GM12874 (cell line): ENCODE measurements around the gene NOL4L.

Source experiments
- TF ChIP-seq, protein P1 (sequence below): IDR thresholded peaks from 2 replicates; pipeline ENCODE4 v1.5.1; 2011; ENCODE audit warnings: low read depth, mild to moderate bottlenecking, control low read depth, low read length, moderate library complexity; ENCODE audit not compliant: insufficient read depth

Gene NOL4L

DNA sequence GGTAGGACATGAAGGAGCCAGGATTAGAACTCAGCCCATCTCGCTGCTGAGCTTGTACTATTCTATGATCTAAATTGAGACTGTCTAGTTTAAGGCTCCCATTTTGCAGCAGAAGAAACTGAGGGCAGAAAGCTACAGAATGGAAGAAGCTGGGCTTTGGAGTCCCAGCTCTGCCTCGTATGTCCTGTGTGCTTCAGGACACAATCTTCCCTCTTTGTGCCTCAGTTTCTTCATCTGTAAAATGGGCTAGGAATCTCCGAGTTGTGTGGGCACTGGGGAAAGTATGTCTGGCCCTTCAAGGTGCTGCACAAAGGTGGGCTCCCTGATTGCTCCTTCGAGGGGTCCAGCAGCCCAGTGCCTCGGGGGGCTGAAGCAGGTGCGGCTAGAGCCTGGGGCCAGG, 20.7 kb downstream of the NOL4L start:
- TF ChIP-seq, protein P1, sequence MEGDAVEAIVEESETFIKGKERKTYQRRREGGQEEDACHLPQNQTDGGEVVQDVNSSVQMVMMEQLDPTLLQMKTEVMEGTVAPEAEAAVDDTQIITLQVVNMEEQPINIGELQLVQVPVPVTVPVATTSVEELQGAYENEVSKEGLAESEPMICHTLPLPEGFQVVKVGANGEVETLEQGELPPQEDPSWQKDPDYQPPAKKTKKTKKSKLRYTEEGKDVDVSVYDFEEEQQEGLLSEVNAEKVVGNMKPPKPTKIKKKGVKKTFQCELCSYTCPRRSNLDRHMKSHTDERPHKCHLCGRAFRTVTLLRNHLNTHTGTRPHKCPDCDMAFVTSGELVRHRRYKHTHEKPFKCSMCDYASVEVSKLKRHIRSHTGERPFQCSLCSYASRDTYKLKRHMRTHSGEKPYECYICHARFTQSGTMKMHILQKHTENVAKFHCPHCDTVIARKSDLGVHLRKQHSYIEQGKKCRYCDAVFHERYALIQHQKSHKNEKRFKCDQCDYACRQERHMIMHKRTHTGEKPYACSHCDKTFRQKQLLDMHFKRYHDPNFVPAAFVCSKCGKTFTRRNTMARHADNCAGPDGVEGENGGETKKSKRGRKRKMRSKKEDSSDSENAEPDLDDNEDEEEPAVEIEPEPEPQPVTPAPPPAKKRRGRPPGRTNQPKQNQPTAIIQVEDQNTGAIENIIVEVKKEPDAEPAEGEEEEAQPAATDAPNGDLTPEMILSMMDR = no peak

DNA sequence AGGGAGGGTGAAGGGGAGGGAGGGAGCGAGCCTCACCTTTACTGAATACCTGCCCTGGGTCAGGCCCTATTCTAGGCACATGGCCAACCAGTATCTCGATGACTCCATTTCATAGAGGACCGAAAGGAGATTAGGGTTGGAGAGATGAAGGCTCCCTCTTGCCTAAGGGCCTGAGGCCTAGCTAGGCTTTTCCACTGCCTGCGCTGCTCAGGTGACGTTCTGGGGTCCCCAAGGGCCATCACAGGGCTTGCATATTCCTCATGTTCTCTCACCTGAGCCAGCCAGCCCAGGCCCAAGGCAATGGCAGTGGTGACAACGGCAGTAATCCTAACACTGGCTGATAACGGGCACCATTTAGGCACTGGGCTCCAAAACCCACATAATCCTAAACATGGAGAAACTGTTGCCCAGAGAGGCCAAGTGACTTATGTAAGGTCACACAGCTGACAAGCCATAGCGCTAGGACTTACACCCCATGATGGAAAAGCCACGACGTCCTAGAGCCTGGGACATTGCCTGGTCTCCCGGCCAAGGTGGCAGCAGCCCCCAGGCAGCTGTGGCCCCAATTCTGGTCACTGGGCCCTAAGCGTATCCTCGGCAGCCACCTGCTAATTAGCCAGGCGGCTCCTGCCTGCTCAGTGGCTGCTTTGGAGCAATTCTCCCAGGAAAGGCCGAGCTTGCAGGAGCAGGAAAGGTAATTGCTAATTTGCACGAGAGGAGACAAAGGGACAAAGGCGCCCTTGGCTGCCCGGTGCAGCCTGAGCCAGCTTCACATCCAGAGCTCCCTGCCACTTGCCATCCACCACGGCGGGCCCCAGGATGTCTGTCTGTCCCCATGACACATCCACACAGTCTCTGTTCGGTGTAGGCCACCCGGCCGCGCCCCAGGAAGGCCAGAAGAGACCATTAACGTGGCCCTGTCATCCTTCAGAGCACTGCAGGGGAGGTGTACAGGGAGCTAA, 21.5 kb downstream of the NOL4L start:
- TF ChIP-seq, protein P1 = no peak

DNA sequence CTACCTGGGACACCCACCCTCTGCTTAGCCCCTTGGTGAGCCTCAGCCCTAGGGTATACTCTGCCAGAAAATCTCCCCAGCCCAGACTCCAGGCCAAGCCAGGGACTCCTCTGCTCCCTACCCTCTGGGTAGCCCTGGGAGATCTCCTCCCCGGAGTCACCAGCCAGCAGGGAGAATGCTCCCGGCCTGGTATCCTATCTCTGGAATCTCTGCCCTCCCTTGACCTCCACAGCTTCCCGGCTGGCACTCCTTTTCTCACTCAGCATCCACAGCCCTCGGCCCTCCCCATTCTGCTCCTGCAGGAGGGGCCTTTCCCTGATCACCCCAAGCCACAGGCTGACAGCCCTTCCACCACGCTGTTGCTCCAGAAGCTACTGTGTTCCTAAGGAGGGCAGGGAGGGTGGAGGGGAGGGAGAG, 22.6 kb downstream of the NOL4L start:
- TF ChIP-seq, protein P1 = no peak

DNA sequence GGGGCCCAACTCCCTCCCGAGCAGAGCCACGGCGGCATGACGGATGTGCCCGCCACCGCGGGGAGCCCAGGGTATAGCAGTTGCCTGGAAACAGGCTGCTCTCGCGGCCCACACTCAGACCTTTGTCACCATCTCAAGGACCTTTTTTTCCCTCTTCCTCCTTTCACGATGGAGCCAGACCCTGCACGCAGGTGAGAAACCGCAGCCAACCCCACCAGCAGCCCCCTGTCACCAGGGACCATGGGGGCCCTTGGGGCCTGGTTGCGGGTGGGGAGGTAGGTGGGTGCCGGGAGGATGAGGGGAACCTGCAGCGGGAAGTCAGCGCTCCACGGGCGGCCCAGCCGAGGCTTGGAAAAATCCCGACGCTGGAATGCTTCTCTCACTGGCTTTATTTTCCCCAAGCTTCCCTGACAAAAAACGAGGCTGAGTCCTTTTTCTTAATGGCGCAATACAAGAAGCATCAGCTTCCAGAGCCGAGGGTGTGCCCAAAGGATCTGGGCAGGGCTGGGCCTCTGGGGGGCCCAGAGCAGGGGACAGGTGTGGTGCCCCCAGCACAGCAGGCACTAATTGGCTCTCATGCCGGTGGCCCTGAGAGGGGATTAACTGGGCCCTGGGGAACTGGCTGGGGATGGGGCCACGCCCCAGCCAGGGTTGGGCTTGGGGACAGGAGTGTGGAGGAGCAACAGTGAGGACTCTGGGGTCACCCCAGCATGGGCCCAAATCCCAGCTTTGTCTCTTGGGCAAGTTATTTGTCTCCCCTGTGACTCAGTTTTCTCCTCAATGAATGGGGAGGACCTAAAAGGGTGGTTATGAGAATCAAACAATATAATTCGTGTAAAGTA, 23.9 kb downstream of the NOL4L start:
- TF ChIP-seq, protein P1 = no peak

DNA sequence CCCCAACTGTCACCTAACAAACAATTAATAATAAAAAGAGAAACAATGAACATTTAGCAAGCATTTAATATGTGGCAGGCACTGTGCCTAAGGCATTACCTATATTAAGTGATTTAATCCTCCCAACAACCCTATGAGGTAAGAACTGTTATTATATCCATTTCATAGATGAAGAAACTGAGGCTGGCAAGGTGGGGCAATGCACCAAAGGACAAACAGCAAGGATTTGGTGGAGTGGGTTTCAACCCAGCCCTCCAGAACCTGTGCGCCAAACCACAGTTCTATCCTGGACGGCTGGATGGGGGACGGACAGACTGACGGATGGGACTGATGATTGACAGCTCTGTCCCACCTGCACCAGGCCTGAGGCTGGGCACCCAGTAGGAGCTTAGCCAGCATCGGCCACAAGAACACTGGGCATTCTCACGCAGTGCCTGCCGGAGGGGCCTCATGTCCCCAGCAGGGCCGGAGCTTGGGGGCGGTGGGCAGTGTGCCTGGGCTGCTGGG, 24.6 kb downstream of the NOL4L start:
- TF ChIP-seq, protein P1 = no peak

DNA sequence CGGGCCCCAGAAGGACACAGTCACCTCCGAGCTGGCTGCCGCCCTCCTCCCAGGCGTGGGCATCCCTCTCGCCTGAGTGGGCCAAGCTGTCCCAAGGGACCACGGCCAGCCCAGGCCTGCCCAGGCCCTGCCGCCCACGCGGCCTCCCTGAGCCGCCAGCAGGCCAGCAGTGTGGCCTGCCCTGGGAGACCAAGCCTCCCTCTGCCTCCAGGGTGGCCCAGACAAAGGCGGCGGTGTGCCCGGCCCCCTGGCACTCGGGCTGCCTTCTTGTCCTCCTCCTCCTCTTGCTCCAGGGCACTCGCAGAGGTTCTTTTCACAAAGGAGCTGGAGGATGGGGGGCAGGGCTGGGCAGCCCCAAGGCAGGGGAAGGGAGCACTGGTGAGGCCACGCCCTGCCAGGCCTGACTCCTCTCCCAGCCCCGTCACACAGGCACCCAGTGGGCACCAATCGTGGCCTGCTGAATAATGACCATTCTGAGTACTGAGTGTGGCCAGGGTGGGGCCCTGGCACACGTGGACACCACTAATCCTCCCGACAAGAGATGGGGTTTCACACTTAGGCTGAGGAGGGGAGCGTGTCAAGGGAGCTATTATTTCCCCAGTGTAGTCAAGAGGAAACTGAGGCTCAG, 25.3 kb downstream of the NOL4L start:
- TF ChIP-seq, protein P1 = no peak
